HG02981 (cell line): ENCODE results near the gene ADTRP.
A peak's percentile ranks its signal among the peaks of the same experiment; 100 is the strongest.
"Not testable (repeated sequence)": the region's sequence is repeated elsewhere in the genome, so short reads cannot be mapped to it uniquely, and the experiment has no call there.

Experiments
- ATAC-seq: cut with Tn5 transposase; IDR thresholded peaks from one replicate; pipeline ENCODE4 v1.9.1; 2021; ENCODE audit warnings: mild to moderate bottlenecking, moderate library complexity; ENCODE audit not compliant: unreplicated experiment

The ADTRP gene

DNA sequence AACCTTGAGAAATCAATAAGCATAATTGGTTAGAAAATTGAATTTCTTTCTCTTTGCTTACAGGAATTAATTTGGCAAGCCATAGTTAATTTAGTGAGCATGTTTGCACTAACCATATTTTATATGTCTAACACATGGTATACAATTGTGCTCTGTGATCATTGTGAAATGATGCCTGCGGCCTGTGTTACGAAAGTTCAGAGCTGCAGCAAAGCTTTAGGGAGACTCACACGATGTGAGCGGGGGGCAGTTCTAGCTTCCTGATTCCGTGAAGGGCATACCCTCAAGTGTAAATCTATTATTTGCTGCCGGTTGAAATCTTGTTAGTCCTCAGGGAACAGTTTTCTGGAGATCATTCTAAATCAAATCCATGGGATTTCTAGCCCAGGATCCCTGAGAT, 25.5 kb upstream of the ADTRP start:
- no peak for ATAC-seq

DNA sequence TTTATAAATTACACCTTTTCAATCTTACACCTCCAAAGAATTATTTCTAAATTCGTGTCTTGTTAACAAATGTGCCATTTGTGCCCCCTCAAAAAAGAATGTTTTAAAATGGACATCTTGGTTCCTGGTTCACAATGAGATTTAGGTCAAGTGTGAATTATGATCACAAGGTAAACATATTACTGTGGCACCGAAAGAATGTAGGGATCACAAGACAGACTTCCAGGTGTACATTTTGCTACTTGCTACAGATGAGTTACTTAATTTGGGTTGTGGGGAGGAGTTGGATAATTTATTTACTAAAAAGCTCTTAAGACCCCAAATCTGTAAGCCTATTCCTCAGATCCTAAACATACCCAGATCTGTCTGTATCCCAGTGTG, 25.0 kb upstream of the ADTRP start:
- ATAC-seq: no peak

DNA sequence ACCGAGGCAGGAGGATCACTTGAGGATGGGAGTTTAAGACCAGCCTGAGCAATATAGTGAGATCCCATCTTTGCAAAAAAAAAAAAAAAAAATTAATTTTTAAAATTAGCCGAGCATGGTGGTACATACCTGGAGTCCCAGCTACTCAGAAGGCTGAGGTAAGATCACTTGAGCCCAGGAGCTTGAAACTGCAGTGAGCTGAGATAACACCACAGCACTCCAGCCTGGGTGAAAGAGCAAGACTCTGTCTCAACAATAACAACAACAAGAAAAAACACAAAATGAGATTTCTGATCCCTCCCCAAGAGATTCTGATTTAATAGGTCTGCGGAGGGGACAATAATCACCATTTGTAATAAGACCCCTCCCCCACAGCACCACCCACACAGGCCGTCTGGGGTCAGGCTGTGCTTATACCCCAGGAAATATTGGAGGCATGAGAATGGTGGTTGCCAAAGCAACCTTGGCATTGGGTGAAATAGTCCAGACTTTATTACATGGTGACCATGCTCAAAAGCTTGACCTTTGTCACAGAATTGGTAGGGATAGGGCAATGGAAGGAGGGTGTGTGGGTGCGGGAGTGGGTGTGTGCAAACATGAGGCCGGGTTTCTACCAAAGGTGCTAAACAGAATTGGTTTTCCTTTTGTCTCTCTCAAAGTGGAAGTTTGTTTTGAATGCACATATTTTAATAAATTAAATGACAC, 24.4 kb upstream of the ADTRP start:
- no peak for ATAC-seq

DNA sequence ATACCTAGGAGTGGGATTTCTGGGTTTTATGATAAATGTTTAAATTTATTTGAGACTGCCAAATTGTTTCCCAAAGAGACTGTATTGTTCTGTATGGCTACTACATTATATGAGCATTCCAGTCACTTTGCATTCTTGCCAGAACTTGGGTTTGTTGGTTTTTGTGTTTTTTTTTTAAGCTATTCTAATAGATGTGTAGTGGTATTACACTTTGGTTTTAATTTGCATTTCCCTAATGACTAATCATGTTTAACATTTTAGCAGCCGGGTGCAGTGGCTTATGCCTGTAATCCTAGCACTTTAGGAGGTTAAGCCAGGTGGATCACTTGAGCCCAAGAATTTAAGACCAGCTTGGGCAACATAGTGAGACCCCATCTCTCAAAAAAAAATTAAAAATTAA, 21.9 kb upstream of the ADTRP start:
- not testable (repeated sequence) for ATAC-seq

DNA sequence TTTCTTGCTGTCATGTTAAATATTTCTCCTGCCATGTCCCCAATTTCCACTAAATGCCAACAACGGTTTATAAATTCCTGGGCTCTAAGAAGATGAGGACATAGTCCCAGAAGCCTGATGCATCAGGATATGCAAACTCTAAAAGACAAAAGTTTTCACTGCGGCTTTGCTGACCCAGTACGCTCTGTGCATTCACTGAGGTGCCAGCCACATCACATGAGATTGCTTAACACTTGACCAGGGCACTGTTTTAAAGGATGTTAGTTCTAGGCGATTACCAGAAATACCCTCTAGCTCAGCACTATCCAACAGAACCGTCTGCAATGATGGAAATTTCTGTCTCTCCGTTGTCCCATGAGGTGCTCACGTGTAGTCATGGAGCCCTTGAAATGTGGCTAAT, 19.9 kb upstream of the ADTRP start:
- no peak for ATAC-seq

DNA sequence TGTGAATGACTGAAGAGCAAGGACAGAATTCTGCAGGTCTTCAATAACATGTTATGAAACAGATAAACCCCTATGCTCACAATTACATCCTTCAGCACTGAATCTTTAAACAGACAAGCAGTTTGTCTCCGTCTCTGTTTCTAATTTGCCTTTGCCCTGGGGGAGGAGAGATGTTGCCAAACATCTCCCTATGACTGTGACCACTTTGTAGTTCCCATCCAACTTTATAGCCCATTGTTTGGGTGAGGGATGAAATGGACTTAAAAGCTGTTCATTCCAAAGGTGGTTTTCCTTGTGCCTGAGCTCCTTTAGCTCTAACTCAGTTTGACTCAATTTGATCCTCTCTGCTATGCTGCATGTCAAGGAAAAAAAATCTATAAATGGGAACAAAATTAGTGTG, 19.5 kb upstream of the ADTRP start:
- ATAC-seq: no peak

DNA sequence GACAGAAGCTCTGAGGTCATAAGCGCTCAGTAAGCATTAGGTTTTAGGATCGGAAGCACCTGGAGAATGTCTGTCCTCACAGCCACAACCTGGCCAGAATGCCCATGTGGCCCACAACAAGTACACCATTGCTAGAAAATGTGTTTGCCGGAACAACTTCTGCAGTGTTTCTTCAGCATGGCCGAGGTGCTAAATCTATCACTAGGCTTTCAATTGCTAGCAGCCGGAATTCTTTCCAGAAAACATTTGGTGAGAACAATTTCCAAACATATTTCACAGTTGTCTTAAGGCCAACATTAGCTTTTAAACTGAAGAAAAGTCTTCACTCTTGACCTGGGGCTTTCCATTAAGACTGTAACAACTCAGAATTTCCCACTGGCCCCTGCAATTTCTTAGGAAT, 18.2 kb upstream of the ADTRP start:
- ATAC-seq: no peak

DNA sequence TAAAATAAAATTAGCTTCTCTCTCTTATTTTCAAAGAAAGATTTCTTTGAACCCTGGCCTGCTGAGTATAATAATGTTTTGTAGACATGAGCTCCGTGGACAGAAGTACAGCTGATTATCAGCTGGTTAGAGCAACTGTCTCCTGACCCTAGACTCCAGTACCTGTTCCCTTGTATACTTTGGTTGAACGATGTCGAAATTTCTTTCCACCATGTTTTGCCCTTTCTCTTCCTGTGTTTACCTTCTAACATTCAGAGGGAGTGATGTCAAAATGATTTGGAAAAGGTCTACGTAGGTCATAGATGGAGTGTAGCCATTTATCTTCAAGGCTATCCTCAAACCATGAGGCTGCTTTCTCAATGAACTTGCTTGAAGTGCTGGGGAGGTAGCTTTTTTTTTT, 16.8 kb upstream of the ADTRP start:
- no peak for ATAC-seq

DNA sequence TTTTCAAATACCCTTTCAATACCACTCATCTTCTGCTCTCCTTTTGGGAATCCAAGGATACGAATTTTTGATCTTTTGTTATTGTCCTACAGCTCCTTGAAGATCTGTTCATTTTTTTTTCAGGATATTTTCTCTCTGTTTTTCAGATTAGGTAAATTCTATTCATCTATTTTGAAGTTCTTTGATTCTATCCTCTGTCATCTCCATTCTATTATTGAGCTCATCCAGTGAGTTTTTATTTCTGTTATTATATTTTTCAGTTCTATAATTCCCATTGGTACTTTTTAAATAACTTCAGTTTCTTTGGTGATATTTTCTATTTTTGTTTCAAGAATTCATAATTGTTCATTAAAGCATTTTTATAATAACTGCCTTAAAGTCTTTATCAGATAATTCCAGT, 14.7 kb upstream of the ADTRP start:
- ATAC-seq: no peak

DNA sequence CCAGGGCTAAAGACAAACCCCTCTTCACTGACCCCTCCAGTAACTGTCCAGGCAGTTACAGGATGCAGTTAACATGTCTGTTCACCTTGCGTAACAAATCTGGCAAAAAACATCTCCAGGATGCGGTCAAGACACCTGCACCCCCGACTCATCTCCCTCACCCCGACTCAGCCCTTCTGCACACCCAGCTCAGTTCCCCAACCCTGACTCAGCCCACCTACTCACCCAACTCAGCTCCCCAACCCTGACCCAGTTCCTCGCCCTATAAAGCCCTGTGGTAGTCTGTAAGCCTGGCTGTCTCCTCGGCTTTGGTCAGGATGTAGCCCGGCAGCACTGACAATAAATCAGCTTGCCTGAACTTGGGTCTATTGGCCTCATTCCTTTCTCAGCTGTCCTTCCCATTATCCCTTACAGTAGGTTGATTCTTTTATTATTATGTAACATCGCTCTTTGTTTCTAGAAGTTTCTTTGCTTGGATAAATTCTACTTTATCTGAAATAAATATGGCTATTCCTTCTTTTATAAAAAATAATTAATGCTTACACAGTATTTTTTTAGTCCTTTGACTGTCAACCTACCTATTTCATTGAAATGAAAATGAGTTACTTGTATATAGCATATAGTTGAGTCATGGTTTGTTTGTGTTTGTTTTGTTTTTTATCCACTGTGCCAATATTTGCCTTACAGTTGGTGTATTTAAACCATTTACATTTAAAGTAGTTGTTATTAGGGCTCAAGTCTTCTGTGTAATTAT, 12.9 kb upstream of the ADTRP start:
- ATAC-seq: no peak

DNA sequence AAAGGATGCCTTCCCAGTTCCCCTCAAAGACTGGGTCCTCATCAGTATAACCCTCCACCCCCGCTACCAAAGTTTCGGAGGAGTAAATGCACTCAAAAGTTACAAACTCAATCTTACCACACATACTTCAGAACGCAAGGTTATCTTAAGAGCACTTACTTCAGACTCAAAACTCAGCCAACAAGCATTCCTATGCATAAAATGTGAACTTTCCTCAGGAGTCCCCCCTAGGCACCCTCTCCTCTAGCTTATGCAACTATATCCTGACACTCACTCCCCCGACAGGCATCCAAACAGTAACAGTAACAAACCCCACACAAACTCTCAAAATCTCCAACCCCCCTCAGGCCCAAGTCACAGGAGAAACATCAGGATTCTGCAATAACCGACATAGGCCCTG, 11.1 kb upstream of the ADTRP start:
- no peak for ATAC-seq

DNA sequence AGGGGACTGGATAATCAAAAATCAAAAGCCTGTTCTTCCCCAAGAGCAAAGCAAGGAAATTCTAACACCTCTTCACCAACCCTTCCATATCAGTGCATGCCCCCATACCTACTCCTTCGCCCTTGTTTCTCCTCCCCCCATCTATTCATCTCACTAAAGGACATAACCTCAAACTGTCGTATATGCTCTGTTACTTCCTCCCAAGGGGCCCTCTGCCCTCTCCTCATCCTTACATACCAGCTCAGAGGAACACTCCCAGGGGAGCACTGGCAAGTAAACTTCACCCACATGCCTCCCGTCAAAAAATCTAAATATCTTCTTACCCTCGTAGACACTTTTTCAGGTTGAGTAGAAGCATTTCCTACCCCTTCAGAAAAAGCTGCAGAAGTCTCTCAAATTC, 9.4 kb upstream of the ADTRP start:
- ATAC-seq: no peak

DNA sequence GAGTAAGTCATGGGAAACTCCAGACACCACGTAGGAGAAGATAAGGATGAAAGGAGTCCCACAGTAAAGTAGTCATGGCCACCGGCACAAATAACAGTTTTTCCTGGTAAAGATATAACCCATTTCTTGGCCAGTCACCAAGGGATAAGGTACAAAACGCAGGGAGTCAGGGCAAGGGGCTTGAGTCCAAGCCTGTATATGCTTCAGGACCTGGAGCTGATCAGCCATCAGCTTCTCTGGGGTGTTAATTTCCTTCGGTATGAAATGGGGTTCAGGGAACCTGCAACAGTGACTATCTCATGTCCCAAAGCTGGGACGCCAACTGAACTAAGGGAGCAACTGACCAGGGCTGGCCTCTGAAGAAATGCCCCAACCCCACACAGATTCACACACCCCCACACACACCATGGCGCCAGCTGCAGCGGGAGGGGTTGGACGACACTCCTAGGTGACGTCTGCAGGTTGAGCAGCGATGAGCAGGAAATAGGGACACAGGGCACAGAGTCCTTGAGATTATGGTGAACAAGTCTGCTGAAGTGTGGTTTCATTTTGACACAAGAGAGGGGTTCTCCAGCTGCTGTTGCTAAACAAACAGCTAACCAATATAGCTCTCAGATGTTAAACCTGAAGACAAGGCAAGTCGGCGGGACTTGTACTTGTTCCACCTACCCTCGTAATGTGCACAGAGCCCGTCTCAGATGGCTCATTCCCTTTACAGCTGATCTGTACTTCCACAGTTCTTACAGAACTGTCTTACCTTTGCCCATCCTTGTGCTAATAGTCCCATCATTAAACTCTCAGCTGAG, 7.4 kb upstream of the ADTRP start:
- peak; percentile 82 for ATAC-seq

DNA sequence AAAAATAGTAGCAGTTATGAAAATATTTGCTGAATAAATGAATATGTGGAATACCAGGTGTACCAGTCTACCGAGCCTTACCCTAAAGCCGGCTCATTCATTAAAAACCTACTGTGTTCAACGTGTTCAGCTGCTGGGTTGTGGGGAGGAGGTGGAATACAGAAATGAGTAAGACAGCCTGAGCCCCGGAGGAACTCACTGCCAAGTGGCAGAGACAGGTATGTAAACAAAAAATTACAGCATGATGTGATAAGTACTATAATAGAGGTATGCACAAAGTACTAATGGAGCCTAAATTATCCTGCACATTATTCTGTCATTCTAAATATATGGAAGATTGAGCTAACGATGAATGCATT, 6.8 kb upstream of the ADTRP start:
- ATAC-seq: peak; percentile 46

DNA sequence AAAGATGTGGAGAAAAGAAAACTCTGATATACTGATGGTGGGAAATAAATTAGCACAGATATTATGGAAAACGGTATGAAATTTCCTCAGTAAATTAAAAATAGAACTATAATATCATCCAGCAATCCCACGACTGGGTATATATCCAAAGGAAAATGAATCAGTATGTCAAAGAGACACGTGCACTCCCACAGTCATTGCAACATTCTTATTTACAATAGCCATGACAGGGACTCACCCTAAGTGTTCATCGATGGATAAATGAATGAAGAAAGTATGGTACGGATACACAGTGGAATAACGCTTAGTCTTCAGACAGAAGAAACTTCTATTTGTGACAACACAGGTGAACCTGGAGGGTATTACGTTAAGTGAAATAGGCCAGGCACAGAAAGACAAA, 5.7 kb upstream of the ADTRP start:
- no peak for ATAC-seq

DNA sequence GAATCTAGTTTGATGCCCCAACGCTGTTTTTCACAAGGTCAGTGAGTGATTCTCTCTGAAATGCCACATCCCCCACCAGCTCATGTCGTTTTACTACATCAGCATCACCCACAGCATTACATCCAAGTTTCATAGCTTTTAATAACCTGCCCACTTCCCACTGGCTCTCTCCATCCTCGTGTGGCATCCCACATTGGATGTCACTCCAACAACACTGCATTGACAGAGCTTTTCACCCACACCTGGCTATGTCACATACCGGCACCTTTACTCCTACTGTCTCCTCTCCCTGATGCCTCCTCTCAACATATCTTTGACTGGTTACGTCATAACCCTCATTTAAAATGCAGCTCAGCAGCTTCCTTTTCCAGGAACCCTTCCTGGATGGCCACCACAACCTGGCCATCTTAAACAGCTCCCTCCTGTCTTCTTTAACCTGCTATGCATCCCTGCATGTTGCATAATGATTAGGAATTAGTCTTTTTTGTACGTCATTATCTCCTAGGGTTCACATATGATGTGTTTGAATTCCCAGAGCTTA, 5.0 kb upstream of the ADTRP start:
- no peak for ATAC-seq

DNA sequence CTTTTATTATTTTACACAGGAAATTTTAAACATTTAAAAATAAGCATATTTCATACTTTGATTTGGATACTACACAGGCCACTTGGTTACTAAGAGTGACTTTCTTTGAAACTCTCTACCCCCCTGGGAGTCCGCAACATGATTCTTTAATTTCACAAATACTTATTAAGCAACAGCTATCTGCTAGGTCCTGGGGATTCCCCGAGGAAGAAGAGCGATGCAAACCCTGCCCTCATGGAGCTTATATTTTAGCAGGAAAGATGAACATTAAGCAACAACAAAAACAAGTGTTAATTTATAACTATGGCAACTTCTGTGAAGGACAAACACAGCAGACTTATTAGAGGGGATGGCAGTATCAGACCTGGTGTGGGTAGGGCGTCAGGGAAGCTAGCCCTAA, 3.9 kb upstream of the ADTRP start:
- no peak for ATAC-seq

DNA sequence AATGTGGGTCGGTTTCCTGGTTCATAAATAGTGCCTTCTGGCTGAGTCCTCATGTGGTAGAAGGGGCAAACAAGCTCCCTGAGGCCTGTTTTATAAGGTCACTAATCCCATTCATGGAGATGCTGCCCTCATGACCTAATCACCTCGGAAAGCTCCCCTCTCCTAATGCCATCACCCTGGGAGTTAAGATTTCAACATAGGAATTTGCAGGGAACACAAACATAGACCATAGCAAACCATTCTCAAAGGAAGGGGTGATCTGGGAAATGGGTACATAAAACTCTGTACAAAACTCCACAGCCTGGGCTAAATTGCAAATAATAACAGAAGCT, 1.5 kb upstream of the ADTRP start:
- no peak for ATAC-seq

DNA sequence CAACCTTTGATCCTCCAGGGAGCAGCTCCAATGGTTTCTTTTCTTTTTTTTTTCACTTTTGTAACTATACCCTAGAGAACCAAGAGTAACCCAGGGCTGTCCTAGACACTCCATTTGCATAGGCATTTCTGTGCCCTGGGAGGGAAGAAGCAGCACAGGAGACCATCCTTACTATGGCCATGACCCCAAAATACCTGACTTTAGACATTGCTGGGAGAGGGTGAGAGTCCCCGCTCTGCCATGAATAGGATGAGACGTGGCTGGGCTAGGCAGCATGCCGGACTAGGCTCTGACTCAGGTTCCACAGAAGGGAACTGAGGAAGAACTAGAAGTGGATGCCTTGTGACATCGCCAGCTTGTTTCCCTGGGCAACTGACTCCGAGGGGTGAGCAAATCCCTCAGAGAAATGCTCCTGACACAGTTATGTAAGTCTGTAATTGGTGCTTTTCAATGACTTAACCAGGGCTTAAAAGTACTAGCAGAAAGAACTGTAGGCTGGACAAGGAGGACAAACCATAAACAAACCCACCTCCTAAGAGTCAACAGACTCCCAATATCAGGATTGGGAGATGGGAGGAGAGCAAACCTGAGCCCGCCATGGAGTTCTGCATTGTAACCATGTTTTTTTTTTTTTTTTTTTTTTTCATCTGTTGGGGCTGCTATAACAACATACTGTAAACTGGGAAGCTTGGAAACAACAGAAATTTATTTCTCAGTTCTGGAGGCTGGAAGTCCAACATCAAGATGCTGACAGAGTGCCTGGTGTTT, 910 bp upstream of the ADTRP start:
- ATAC-seq: no peak

DNA sequence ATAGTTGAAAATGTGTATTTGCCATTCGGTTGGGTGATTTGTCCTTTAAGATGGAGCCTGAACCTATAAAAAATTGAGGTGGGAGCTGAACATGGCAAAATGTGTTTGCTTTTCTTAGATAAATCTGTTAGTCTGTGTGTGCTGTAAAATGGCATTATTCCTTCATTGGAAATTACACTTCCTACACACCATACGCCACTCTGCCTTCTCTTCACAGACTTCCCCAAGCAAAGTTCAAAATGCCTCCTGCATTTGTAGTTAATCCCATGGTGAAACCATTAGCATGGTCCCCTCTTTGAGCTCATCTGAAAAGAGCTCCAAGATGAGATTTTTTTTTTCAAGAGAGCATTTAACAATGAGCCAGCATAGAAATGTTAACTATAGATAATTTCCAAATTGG, 567 bp downstream of the ADTRP start:
- ATAC-seq: no peak

DNA sequence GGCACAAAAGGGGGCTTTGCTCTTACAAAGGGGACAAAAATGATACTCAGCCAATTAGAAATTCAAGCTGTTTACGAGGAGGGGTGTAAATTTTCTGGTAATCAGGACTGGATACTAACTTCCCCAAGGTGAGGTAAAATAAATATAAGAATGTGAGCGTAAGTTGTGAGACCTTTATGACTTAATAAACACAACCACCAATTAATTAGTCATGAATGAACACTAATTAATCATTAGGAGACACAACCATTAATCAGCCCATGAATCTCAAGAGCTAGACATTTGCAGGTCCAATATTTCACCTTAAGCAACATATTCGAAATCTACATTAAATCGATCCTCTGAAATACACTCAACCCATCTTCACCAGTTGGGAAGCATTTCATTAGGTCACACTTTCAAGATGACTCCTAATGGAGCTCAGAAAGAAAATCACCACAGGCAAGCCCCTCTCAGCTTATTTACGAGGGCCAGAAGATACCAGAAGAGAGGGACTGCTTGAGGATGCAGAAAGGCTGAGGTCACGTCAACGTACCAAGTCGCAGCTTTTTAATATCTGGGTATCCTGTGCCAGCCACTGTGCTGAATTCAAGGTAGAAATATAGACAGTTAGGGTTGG, 2.7 kb downstream of the ADTRP start:
- no peak for ATAC-seq
